ENCODE measurements around the gene HRH1. TPM values are rescaled to one million over a fixed set of nuclear protein-coding genes. Genes with fewer than 3 reads are reported as not detected.
A peak's percentile ranks its signal among the peaks of the same experiment; 100 is the strongest.
"Not testable (repeated sequence)": the region's sequence is repeated elsewhere in the genome, so short reads cannot be mapped to it uniquely, and the experiment has no call there.

Gene HRH1
- total RNA-seq, 2 donors from 2014 or later = 1.6 to 3.5 TPM

GRCh38 chr3:11201251-11202019 lies 47.1 kb downstream of the HRH1 start:
- Histone ChIP-seq H3K27ac (peak overlapping the region in 1 of 2 donors; percentile 11), H3K4me1 (peaks cover 0 to 14% of the 10 kb centered on the region in 2 donors), H3K36me3 (no peaks in the 10 kb centered on the region), H3K9me3 (no peaks in the 10 kb centered on the region), H3K4me3 (no peak overlapping the region), H3K27me3 (no peaks in the 10 kb centered on the region)
- no peak for DNase-seq (ENCODE audit: low spot score)
- no peak for TF ChIP-seq CTCF (IDR thresholded peaks at IDR 0.05)

DNA sequence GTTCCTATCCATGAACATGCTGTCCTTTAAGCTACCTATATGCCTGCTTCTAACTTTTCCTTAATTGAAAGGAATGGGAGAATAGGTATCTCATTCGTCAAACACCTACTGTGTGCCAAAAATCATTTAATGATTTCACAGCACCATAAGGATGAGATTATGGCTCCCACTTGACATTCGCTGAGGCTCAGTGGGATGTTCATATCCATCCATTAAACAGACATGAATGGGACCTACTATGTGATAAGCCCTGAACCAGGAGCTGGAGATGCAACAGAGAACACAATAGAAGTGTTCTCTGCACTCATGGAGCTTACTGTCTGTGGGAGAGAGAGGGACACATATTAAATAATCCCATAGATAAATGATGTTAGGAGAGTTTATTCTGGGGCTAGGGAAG lies 49.7 kb downstream of the HRH1 start:
- no peak overlapping the region for H3K4me3 ChIP-seq
- DNase-seq (ENCODE audit: low spot score) = no peak
- H3K4me1 ChIP-seq = peaks cover 0 to 13% of the 10 kb centered on the region in 2 donors
- no peak overlapping the region for H3K27ac ChIP-seq
- no peak for TF ChIP-seq CTCF (IDR thresholded peaks at IDR 0.05)
- H3K9me3 ChIP-seq = no peaks in the 10 kb centered on the region
- H3K36me3 ChIP-seq = no peaks in the 10 kb centered on the region
- no peaks in the 10 kb centered on the region for H3K27me3 ChIP-seq

- H3K4me3 ChIP-seq = no peak overlapping the region
- H3K9me3 ChIP-seq = no peaks in the 10 kb centered on the region
- no peaks in the 10 kb centered on the region for H3K36me3 ChIP-seq
- no peak overlapping the region for H3K27ac ChIP-seq
- DNase-seq (ENCODE audit: low spot score) = no peak
- TF ChIP-seq CTCF (IDR thresholded peaks at IDR 0.05) = no peak
- no peaks in the 10 kb centered on the region for H3K27me3 ChIP-seq
- peaks cover 0 to 13% of the 10 kb centered on the region in 2 donors for H3K4me1 ChIP-seq
Observed at GRCh38 chr3:11204697-11205348, 50.5 kb downstream of the HRH1 start.

DNA sequence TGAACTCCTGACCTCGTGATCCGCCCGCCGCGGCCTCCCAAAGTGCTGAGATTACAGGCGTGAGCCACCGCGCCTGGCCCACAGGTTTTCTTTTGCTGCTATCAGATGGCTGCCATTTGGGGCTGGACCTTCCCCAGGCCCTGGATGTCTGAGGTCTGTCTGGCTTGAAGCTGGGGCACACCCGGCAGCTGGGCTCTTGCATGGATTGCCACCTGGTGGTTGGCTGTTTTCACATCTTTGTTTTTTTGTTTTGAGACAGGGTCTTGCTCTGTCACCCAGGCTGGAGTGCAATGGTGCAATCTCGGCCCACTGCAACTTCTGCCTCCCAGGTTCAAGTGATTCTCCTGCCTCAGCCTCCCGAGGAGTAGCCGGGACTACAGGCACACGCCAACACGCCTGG lies 51.6 kb downstream of the HRH1 start:
- not testable (repeated sequence) for H3K4me3 ChIP-seq; H3K27me3 ChIP-seq; DNase-seq (ENCODE audit: low spot score); H3K36me3 ChIP-seq; H3K9me3 ChIP-seq; H3K27ac ChIP-seq
- TF ChIP-seq CTCF (IDR thresholded peaks at IDR 0.05) = peak; percentile 21 to 57
- H3K4me1 ChIP-seq = peaks cover 0 to 11% of the 10 kb centered on the region in 2 donors

DNA sequence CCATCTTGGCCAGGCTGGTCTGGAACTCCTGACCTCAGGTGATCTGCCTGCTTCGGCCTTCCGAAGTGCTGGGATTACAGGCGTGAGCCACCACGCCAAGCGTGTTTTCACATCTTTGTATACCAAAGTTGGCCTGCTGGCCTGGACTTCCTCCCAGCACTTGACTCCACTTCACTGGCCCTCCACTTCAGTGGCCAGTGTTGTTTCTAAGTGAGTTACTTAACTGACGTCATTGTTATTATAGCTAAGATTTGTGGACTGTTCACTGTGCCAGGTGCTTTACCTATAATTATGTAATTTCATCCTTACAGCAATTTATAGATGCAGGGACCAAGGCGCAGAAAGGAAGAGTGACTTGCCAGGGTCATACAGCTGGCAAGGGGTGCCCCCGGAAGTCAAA lies 52.0 kb downstream of the HRH1 start:
- no peak for DNase-seq (ENCODE audit: low spot score)
- H3K27me3 ChIP-seq = no peaks in the 10 kb centered on the region
- no peak for TF ChIP-seq CTCF (IDR thresholded peaks at IDR 0.05)
- H3K4me3 ChIP-seq = no peak overlapping the region
- H3K36me3 ChIP-seq = no peaks in the 10 kb centered on the region
- no peak overlapping the region for H3K27ac ChIP-seq
- H3K9me3 ChIP-seq = no peaks in the 10 kb centered on the region
- peaks cover 0 to 8% of the 10 kb centered on the region in 2 donors for H3K4me1 ChIP-seq
